ENCODE data around the gene IRX4. TPM values are rescaled to one million over a fixed set of nuclear protein-coding genes. Genes with fewer than 3 reads are reported as not detected.

IRX4 gene
- total RNA-seq, 1 donor from 2014 or later: 0.92 TPM

DNA sequence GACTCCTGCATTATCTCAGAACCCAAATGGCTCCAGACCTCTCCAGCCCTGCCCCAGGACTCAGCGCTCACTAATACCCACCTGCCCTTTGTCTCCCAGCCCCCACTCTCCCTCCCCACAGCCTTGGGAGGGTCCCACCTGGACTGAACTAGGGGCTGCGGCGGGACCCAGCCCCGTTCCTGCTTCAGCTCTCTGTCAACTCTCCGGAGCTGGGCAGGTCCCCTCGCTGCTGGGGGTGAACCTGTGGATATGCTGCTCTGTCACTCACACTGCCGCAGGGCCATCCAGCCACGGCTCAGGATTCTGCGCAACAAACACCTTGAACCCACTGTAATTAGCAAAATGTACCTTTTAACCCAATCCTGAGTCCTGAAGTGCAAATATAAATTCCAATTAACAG lies 44.7 kb downstream of the IRX4 start:
- H3K4me3 ChIP-seq (ENCODE audit: low read depth, low read length): no peak overlapping the region
- TF ChIP-seq, protein P1, sequence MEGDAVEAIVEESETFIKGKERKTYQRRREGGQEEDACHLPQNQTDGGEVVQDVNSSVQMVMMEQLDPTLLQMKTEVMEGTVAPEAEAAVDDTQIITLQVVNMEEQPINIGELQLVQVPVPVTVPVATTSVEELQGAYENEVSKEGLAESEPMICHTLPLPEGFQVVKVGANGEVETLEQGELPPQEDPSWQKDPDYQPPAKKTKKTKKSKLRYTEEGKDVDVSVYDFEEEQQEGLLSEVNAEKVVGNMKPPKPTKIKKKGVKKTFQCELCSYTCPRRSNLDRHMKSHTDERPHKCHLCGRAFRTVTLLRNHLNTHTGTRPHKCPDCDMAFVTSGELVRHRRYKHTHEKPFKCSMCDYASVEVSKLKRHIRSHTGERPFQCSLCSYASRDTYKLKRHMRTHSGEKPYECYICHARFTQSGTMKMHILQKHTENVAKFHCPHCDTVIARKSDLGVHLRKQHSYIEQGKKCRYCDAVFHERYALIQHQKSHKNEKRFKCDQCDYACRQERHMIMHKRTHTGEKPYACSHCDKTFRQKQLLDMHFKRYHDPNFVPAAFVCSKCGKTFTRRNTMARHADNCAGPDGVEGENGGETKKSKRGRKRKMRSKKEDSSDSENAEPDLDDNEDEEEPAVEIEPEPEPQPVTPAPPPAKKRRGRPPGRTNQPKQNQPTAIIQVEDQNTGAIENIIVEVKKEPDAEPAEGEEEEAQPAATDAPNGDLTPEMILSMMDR (IDR thresholded peaks at IDR 0.05; ENCODE audit: insufficient read depth, low read length, poor library complexity, severe bottlenecking): no peak
- DNase-seq (ENCODE audit: low read depth): no peak
- H3K36me3 ChIP-seq (ENCODE audit: control insufficient read depth, insufficient read depth, low read length): no peaks in the 10 kb centered on the region
- H3K27me3 ChIP-seq (ENCODE audit: control insufficient read depth, insufficient read depth, low read length): peaks cover 32% of the 10 kb centered on the region

GRCh38 chr5:1836891-1837880 lies 45.5 kb downstream of the IRX4 start:
- H3K4me3 ChIP-seq (ENCODE audit: low read depth, low read length): no peak overlapping the region
- H3K36me3 ChIP-seq (ENCODE audit: control insufficient read depth, insufficient read depth, low read length): no peaks in the 10 kb centered on the region
- TF ChIP-seq, protein P1 (IDR thresholded peaks at IDR 0.05; ENCODE audit: insufficient read depth, low read length, poor library complexity, severe bottlenecking): no peak
- H3K27me3 ChIP-seq (ENCODE audit: control insufficient read depth, insufficient read depth, low read length): peaks cover 37% of the 10 kb centered on the region
- no peak for DNase-seq (ENCODE audit: low read depth)

GRCh38 chr5:1836176-1836890 lies 46.4 kb downstream of the IRX4 start:
- H3K27me3 ChIP-seq (ENCODE audit: control insufficient read depth, insufficient read depth, low read length): peaks cover 40% of the 10 kb centered on the region
- no peak overlapping the region for H3K4me3 ChIP-seq (ENCODE audit: low read depth, low read length)
- no peak for DNase-seq (ENCODE audit: low read depth)
- TF ChIP-seq, protein P1 (IDR thresholded peaks at IDR 0.05; ENCODE audit: insufficient read depth, low read length, poor library complexity, severe bottlenecking): no peak
- H3K36me3 ChIP-seq (ENCODE audit: control insufficient read depth, insufficient read depth, low read length): no peaks in the 10 kb centered on the region

- DNase-seq (ENCODE audit: low read depth): no peak
Observed at GRCh38 chr5:1835431-1835830, 47.3 kb downstream of the IRX4 start.

GRCh38 chr5:1834721-1835429 lies 47.9 kb downstream of the IRX4 start:
- TF ChIP-seq, protein P1 (IDR thresholded peaks at IDR 0.05; ENCODE audit: insufficient read depth, low read length, poor library complexity, severe bottlenecking): no peak
- peaks cover 27% of the 10 kb centered on the region for H3K27me3 ChIP-seq (ENCODE audit: control insufficient read depth, insufficient read depth, low read length)
- no peaks in the 10 kb centered on the region for H3K36me3 ChIP-seq (ENCODE audit: control insufficient read depth, insufficient read depth, low read length)
- no peak overlapping the region for H3K4me3 ChIP-seq (ENCODE audit: low read depth, low read length)
- DNase-seq (ENCODE audit: low read depth): no peak

More at GRCh38 chr5:1835431-1835830, 47.3 kb downstream of the IRX4 start:
- no peak overlapping the region for H3K4me3 ChIP-seq (ENCODE audit: low read depth, low read length)
- TF ChIP-seq, protein P1 (IDR thresholded peaks at IDR 0.05; ENCODE audit: insufficient read depth, low read length, poor library complexity, severe bottlenecking): no peak
- H3K27me3 ChIP-seq (ENCODE audit: control insufficient read depth, insufficient read depth, low read length): peaks cover 32% of the 10 kb centered on the region
- H3K36me3 ChIP-seq (ENCODE audit: control insufficient read depth, insufficient read depth, low read length): no peaks in the 10 kb centered on the region
